ENCODE results near the gene UCN2. TPM values are rescaled to one million over a fixed set of nuclear protein-coding genes. Genes with fewer than 3 reads are reported as not detected.

The UCN2 gene
- total RNA-seq, 4 donors from 2014 or later, result 4.8 to 9.8 (median 6.2) TPM

DNA sequence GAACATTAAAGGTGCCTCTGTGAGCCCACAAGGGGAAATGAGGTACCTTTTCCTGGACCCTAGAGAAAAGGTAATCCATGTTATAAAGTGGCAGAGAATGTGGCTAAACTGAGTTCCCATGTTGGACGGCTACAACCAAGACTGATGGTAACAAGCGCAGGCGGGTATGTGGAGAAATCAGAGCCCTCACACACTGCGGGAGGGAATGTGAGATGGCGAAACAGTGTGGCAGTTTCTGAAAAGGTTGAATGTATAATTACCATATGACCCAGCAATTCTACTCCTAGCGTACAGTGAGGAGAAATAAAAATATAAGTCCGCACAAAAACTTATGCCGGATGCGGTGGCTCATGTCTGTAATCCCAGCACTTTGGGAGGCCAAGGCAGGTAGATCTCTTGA lies 35.5 kb downstream of the UCN2 start:
- TF ChIP-seq, protein P1, sequence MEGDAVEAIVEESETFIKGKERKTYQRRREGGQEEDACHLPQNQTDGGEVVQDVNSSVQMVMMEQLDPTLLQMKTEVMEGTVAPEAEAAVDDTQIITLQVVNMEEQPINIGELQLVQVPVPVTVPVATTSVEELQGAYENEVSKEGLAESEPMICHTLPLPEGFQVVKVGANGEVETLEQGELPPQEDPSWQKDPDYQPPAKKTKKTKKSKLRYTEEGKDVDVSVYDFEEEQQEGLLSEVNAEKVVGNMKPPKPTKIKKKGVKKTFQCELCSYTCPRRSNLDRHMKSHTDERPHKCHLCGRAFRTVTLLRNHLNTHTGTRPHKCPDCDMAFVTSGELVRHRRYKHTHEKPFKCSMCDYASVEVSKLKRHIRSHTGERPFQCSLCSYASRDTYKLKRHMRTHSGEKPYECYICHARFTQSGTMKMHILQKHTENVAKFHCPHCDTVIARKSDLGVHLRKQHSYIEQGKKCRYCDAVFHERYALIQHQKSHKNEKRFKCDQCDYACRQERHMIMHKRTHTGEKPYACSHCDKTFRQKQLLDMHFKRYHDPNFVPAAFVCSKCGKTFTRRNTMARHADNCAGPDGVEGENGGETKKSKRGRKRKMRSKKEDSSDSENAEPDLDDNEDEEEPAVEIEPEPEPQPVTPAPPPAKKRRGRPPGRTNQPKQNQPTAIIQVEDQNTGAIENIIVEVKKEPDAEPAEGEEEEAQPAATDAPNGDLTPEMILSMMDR (IDR thresholded peaks at IDR 0.05), result no peak
- TF ChIP-seq POLR2A (IDR thresholded peaks at IDR 0.05), result no peak
- WGBS, 2 donors, result 90 to 93% methylated on average over 9 of the region's 9 CpGs
- DNase-seq (ENCODE audit: low spot score in 2 of 2), result no peak
- H3K4me3 ChIP-seq (ENCODE audit: low read depth, poor library complexity, severe bottlenecking), result no peak overlapping the region
- intact Hi-C loops (cut with DNase I; ENCODE audit: low total_unique reads), result no loop called here

DNA sequence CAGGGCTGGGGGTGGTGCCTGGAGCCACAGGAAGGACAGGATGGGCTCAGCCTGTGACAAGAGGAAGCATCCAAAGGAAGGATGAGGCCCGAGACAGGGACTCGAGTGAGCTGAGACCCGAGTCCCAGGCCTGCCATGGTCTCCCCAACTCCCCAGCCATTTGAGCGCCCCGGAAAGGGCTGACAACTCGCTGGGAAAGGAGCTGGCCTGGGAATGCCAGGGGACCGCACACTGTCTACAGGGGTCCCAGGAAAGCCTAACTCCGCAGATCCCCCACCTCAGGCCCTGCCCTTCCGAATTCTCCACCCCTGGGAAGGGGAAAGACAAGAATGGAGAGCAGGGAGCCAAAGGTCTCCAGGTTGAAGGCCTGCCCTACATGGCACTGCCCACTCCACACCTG lies 38.6 kb downstream of the UCN2 start:
- DNase-seq (ENCODE audit: low spot score in 2 of 2), result no peak
- intact Hi-C loops (cut with DNase I; ENCODE audit: low total_unique reads), result no loop called here
- no peak overlapping the region for H3K4me3 ChIP-seq (ENCODE audit: low read depth, poor library complexity, severe bottlenecking)
- WGBS, 2 donors, result 93 to 95% methylated on average over 9 of the region's 9 CpGs
- TF ChIP-seq, protein P1 (IDR thresholded peaks at IDR 0.05), result no peak
- no peak for TF ChIP-seq POLR2A (IDR thresholded peaks at IDR 0.05)

DNA sequence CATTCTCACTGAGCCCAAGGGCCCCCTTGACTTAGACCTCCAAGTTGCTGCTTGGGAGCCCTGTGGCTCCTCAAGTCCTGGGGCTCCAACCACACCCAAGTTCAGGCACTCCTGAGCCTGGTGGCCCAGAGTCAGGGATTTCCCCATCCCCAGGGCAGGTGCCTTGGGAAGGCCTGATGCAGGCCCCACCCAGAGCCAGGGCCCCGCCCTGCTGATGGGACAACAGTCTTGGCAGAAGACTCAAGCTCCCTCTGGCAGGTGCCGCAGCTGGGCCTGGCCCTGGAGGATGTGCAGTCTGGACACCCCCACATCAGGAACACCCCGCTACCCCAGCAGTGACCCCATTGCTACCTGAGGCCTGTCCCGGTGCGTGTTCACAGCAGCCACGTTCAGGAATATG lies 41.9 kb downstream of the UCN2 start:
- 70 to 71% methylated on average over 2 to 6 of the region's 6 CpGs for WGBS, 2 donors
- intact Hi-C loops (cut with DNase I; ENCODE audit: low total_unique reads), result no loop called here
- TF ChIP-seq POLR2A (IDR thresholded peaks at IDR 0.05), result no peak
- TF ChIP-seq, protein P1 (IDR thresholded peaks at IDR 0.05), result no peak
- no peak for DNase-seq (ENCODE audit: low spot score in 2 of 2)
- no peak overlapping the region for H3K4me3 ChIP-seq (ENCODE audit: low read depth, poor library complexity, severe bottlenecking)

DNA sequence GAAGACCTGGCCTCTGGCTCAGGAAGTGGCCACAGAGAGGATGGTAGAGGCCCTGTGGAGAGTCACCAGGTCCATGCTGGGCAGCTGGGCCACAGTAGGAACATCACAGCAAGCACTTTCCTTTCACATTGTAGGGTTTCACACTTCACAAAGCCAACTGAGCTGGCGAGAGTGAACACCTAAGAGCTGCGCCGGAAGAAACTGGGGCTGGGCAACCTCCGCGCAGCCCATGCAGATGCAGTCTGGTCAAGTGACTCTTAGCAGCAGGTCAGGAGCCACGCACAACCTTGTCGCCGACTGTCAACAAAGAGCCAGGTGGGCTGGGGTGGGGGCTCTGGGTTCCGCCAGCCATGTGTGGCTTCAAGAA lies 44.3 kb downstream of the UCN2 start:
- WGBS, 2 donors, result 86 to 91% methylated on average over 7 to 8 of the region's 9 CpGs

DNA sequence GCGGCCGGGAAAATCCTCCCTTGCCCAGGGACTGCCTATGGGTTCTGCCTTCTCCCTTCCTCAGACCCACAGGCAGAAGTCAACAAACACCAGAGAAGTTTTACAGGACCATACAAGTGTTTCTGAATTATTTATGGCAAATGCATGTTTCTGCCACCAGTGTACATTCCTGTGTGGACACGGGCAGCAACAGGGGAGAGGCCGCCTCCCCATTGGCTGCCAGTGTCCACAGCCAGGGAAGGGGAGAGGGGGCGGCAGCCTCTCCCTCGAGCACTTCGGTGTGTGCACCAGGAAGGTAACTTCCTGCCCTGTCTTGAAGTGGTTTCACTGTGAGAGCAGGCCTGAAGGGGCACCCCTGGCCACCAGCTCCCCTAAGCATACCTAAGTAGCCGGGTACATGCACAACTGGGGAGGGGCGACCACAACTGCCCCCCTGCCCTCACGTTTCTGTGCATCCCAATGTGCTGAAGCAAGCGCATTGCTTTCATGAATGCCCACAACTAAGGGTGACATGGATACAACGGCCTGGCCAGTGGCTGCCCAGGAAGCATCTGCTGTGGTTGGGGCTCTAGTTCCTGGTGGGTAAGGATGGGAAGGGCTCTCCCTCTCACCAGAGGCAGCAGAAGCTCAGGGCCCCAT lies 44.8 kb downstream of the UCN2 start:
- no peak overlapping the region for H3K4me3 ChIP-seq (ENCODE audit: low read depth, poor library complexity, severe bottlenecking)
- intact Hi-C loops (cut with DNase I; ENCODE audit: low total_unique reads), result no loop called here
- 77% methylated on average over 9 to 12 of the region's 12 CpGs for WGBS, 2 donors
- TF ChIP-seq, protein P1 (IDR thresholded peaks at IDR 0.05), result no peak
- TF ChIP-seq POLR2A (IDR thresholded peaks at IDR 0.05), result no peak
- no peak for DNase-seq (ENCODE audit: low spot score in 2 of 2)

More for the DNA sequence above, 44.3 kb downstream of the UCN2 start:
- TF ChIP-seq, protein P1 (IDR thresholded peaks at IDR 0.05), result no peak
- TF ChIP-seq POLR2A (IDR thresholded peaks at IDR 0.05), result no peak
- no peak for DNase-seq (ENCODE audit: low spot score in 2 of 2)
- intact Hi-C loops (cut with DNase I; ENCODE audit: low total_unique reads), result no loop called here
- no peak overlapping the region for H3K4me3 ChIP-seq (ENCODE audit: low read depth, poor library complexity, severe bottlenecking)

DNA sequence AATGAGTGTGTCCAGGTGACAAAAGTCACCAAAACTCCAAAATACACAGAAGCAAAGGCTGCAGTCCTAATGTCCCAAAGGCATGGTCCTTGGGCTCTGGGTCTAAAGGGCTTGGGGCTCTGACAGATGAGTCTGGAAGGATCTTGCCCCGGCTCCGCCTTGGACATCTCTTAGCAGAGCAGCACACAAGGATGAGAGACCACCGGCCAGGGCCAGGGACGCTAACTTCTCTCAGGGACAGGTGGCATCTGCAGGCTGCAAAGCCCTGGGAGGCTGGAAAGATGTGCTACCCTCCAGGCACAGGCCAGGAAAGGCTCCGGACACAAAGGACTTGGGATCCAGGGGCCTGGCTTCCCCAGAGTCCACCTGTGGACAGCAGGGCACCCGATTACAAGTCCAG lies 45.5 kb downstream of the UCN2 start:
- no peak for DNase-seq (ENCODE audit: low spot score in 2 of 2)
- intact Hi-C loops (cut with DNase I; ENCODE audit: low total_unique reads), result no loop called here
- TF ChIP-seq, protein P1 (IDR thresholded peaks at IDR 0.05), result no peak
- no peak for TF ChIP-seq POLR2A (IDR thresholded peaks at IDR 0.05)
- 79 to 93% methylated on average over 4 to 6 of the region's 6 CpGs for WGBS, 2 donors
- no peak overlapping the region for H3K4me3 ChIP-seq (ENCODE audit: low read depth, poor library complexity, severe bottlenecking)
